A673 (cell line): Measurements from ENCODE around the gene HINT3. TPM values are rescaled to one million over a fixed set of nuclear protein-coding genes. Genes with fewer than 3 reads are reported as not detected.
A peak's percentile ranks its signal among the peaks of the same experiment; 100 is the strongest.

Experiments used
- BruUV-seq: library from RNA; stranded (reverse); fragments of 400-500 nt; replicated peaks from 2 replicates; lab custom pipeline; 2021; lab: Mats Ljungman, UMichigan
- CTCF ChIA-PET: fragments of 300-600 bp; sonication (Branson Sonifier 250); formaldehyde crosslinking; loops from one replicate; lab custom pipeline; 2022; ENCODE audit warnings: antibody characterized with exemption; lab: Charles Lee
- POLR2A ChIA-PET: fragments of 300-600 bp; sonication (Branson Sonifier 250); formaldehyde crosslinking; loops from one replicate; lab custom pipeline; 2022; ENCODE audit warnings: antibody characterized with exemption; ENCODE audit not compliant: low non-redundant PET; lab: Charles Lee
- DNase-seq: peaks from one replicate; pipeline ENCODE4 v3.0.0-alpha.2; 2015; ENCODE audit warnings: low spot score
- H3K27ac ChIP-seq: fragments of 200-600 bp; sonication (generic); 2 replicates; pipeline ENCODE4 v1.5.1; 2016; ENCODE audit warnings: mixed run types, low read depth, mild to moderate bottlenecking, mixed read lengths, antibody characterized with exemption, low read length; ENCODE audit not compliant: poor library complexity, severe bottlenecking
- H3K27me3 ChIP-seq: fragments of 200-600 bp; sonication (generic); replicated peaks from 2 replicates; pipeline ENCODE4 v1.6.1; 2017; ENCODE audit warnings: mixed run types, low read depth, mild to moderate bottlenecking, mixed read lengths, antibody characterized with exemption, low read length; ENCODE audit not compliant: insufficient read depth, poor library complexity
- H3K36me3 ChIP-seq: fragments of 200-600 bp; sonication (generic); 2 replicates; pipeline ENCODE4 v1.6.1; 2016; ENCODE audit warnings: mixed run types, mild to moderate bottlenecking, mixed read lengths, antibody characterized with exemption, low read length; ENCODE audit not compliant: insufficient read depth, poor library complexity, severe bottlenecking
- H3K4me1 ChIP-seq: fragments of 200-600 bp; sonication (generic); 2 replicates; pipeline ENCODE4 v1.6.1; 2017; ENCODE audit warnings: mixed run types, mild to moderate bottlenecking, mixed read lengths, antibody characterized with exemption, low read length; ENCODE audit not compliant: insufficient read depth, poor library complexity, severe bottlenecking
- H3K4me3 ChIP-seq: fragments of 200-600 bp; sonication (generic); 2 replicates; pipeline ENCODE4 v1.5.1; 2016; ENCODE audit warnings: low read depth, mixed run types, mild to moderate bottlenecking, mixed read lengths, low read length; ENCODE audit not compliant: poor library complexity, severe bottlenecking
- H3K9me3 ChIP-seq: fragments of 200-600 bp; sonication (generic); 2 replicates; pipeline ENCODE4 v1.6.1; 2016; ENCODE audit warnings: mixed run types, low read depth, mild to moderate bottlenecking, mixed read lengths, antibody characterized with exemption, low read length; ENCODE audit not compliant: poor library complexity, severe bottlenecking
- CTCF ChIP-seq: fragments of 300-800, 200-600 bp; sonication (generic); conservative IDR thresholded peaks from 2 replicates; pipeline ENCODE4 v1.5.1; 2017; ENCODE audit warnings: low read depth, mild to moderate bottlenecking, antibody characterized with exemption, low read length, moderate library complexity, mixed read lengths
- EZH2 ChIP-seq: fragments of 200-600 bp; sonication (generic); IDR thresholded peaks from 2 replicates; pipeline ENCODE4 v1.6.1; 2017; ENCODE audit warnings: borderline replicate concordance, low read depth, mild to moderate bottlenecking, mixed read lengths, antibody characterized with exemption, low read length; ENCODE audit not compliant: poor library complexity, severe bottlenecking
- intact Hi-C: fragments of 100-400 bp; cut with micrococcal nuclease; formaldehyde crosslinking; loops from one replicate; pipeline ENCODE4 v1.10.0; 2022; ENCODE audit not compliant: unreplicated experiment
- total RNA-seq: library from RNA; stranded (reverse); gene quantifications from 2 replicates; pipeline ENCODE4 v1.2.3, GENCODE V29; 2021

Gene HINT3
- total RNA-seq, 1 experiment from 2014 or later, result 15.8 TPM

GRCh38 chr6:125986301-125987025, 29.9 kb downstream of the HINT3 start, which contains the start of gene TRMT11:
TSS of gene TRMT11 (plus strand) at chr6:125986540. CDS start at chr6:125986551, 11 bp downstream.
- peak; percentile 94 for DNase-seq
- intact Hi-C loops, result no loop called here
- Histone ChIP-seq H3K27ac (peak within 1 kb of the TSS; percentile 75), H3K4me3 (peak within 1 kb of the TSS; percentile 77), H3K27me3 (no peaks in the 10 kb centered on the region), H3K36me3 (no peaks in the 10 kb centered on the region), H3K9me3 (no peaks in the 10 kb centered on the region), H3K4me1 (peaks cover 32% of the 10 kb centered on the region)
- TF ChIP-seq CTCF (no peak), EZH2 (no peak)
- CTCF ChIA-PET, result interaction anchor here (1.0 to 1.5 kb wide), 2 partner anchors 9 to 205 kb away, joined by 4 to 7 read pairs; no protein-coding TSS in a partner anchor
- POLR2A ChIA-PET, result interaction anchor here (0.6 to 0.8 kb wide), 2 partner anchors 9 to 660 kb away, joined by 3 to 4 read pairs; no protein-coding TSS in a partner anchor
- BruUV-seq, result no TSS peak

GRCh38 chr6:125987026-125987617, 30.6 kb downstream of the HINT3 start:
- H3K4me3 ChIP-seq, result peak overlapping the region; percentile 77
- H3K9me3 ChIP-seq, result no peaks in the 10 kb centered on the region
- BruUV-seq, result TSS peak; percentile 67
- H3K27ac ChIP-seq, result peak overlapping the region; percentile 75
- intact Hi-C loops, result no loop called here
- ChIA-PET POLR2A (no interaction called here), CTCF (interaction anchor here (1.0 to 1.5 kb wide), 2 partner anchors 8 to 206 kb away, joined by 4 to 7 read pairs; no protein-coding TSS in a partner anchor)
- peak; percentile 50 for DNase-seq
- TF ChIP-seq EZH2, result no peak
- no peak for TF ChIP-seq CTCF
- H3K4me1 ChIP-seq, result peaks cover 32% of the 10 kb centered on the region
- H3K27me3 ChIP-seq, result no peaks in the 10 kb centered on the region
- H3K36me3 ChIP-seq, result no peaks in the 10 kb centered on the region

GRCh38 chr6:125988280-125988679, 31.7 kb downstream of the HINT3 start:
- no TSS peak for BruUV-seq
- TF ChIP-seq CTCF (no peak), EZH2 (no peak)
- no peak for DNase-seq
- Histone ChIP-seq H3K27me3 (no peaks in the 10 kb centered on the region), H3K9me3 (no peaks in the 10 kb centered on the region), H3K4me1 (peaks cover 27% of the 10 kb centered on the region), H3K27ac (no peak overlapping the region), H3K36me3 (no peaks in the 10 kb centered on the region), H3K4me3 (no peak overlapping the region)
- ChIA-PET POLR2A (no interaction called here), CTCF (no interaction called here)
- intact Hi-C loops, result no loop called here
